GM12878 (cell line): Measurements from ENCODE around the gene HINT2. TPM values are rescaled to one million over a fixed set of nuclear protein-coding genes. Genes with fewer than 3 reads are reported as not detected.

Source experiments
- BRCA1 ChIP-seq: IDR thresholded peaks from 2 replicates; pipeline ENCODE4 v1.6.1; 2011; ENCODE audit warnings: low read depth, low read length, improper control_type of control experiment
- CBX3 ChIP-seq: fragments of 200-600 bp; sonication (generic); IDR thresholded peaks from 2 replicates; pipeline ENCODE4 v1.6.1; 2016; ENCODE audit warnings: low read depth, borderline replicate concordance
- GATAD2B ChIP-seq: fragments of 450-650 bp; conservative IDR thresholded peaks from 2 replicates; pipeline ENCODE4 v1.6.1; 2017; ENCODE audit warnings: low read depth, mild to moderate bottlenecking, moderate library complexity
- HCFC1 ChIP-seq: fragments of 150-350 bp; IDR thresholded peaks from 2 replicates; pipeline ENCODE4 v1.6.1; 2014; ENCODE audit warnings: low read length
- IKZF1 ChIP-seq: fragments of 450-650 bp; conservative IDR thresholded peaks from 2 replicates; pipeline ENCODE4 v1.6.1; 2017; ENCODE audit warnings: antibody characterized with exemption, mild to moderate bottlenecking
- IKZF2 ChIP-seq, 2 experiments: fragments of 450-650 bp; IDR thresholded peaks; 2 replicates each; pipeline ENCODE4 v1.6.1; 2017; ENCODE audit warnings: mild to moderate bottlenecking in 2 of 2, moderate library complexity in 2 of 2
- KDM1A ChIP-seq: fragments of 200-600 bp; sonication (generic); IDR thresholded peaks from 2 replicates; pipeline ENCODE4 v1.6.1; 2016; ENCODE audit warnings: borderline replicate concordance
- MXI1 ChIP-seq: fragments of 150-350 bp; IDR thresholded peaks from 2 replicates; pipeline ENCODE4 v1.6.1; 2011; ENCODE audit warnings: low read depth, mild to moderate bottlenecking, inconsistent platforms, low read length, improper control_type of control experiment
- NR2F1 ChIP-seq: fragments of 450-650 bp; conservative IDR thresholded peaks from 2 replicates; pipeline ENCODE4 v1.6.1; 2017; ENCODE audit warnings: mild to moderate bottlenecking
- PAX8 ChIP-seq: fragments of 450-650 bp; IDR thresholded peaks from 2 replicates; pipeline ENCODE4 v1.6.1; 2017; ENCODE audit warnings: mild to moderate bottlenecking, moderate library complexity
- SIX5 ChIP-seq: IDR thresholded peaks from 2 replicates; pipeline ENCODE4 v1.6.1; 2011; ENCODE audit warnings: mild to moderate bottlenecking, low read depth, low read length, moderate library complexity; ENCODE audit not compliant: severe bottlenecking
- SMAD5 ChIP-seq: IDR thresholded peaks from 2 replicates; pipeline ENCODE4 v1.6.1; 2016; ENCODE audit warnings: antibody characterized with exemption, low read depth
- SP1 ChIP-seq: IDR thresholded peaks from one replicate; pipeline ENCODE4 v1.6.1; 2011; ENCODE audit warnings: low read depth, low read length
- polyA plus RNA-seq, 11 experiments: library from polyadenylated mRNA; depleted of rRNA in 4 of 11; unstranded in 6 of 11; stranded (reverse) in 5 of 11; fragments of >200 nt; fragmentation: Nextera tagmentation in 4 of 11; fragmentation: Illumina TruSeq in 1 of 11; extraction: Ambion mirVana in 4 of 11; extraction: Trizol in 1 of 11; gene quantifications; 1 replicate in 1 of 11; 2 replicates in 10 of 11; pipeline versions ENCODE4 v1.2.1 to v1.2.3, GENCODE V29; 2011 to 2016; ENCODE audit warnings: inconsistent platforms in 2 of 11, missing spikeins in 2 of 11, low read depth in 1 of 11
- total RNA-seq, 4 experiments: library from RNA; depleted of rRNA in 3 of 4; stranded (reverse); fragments of >200 nt in 3 of 4; fragmentation: Illumina TruSeq in 1 of 4; extraction: Trizol in 1 of 4; gene quantifications; 2 replicates each; pipeline versions ENCODE4 v1.2.1 to v1.2.3, GENCODE V29; 2013 to 2021
- TF ChIP-seq, protein P1 (sequence below): fragments of 450-650 bp; IDR thresholded peaks from 2 replicates; pipeline ENCODE4 v1.6.1; 2014; ENCODE audit warnings: mild to moderate bottlenecking
- TF ChIP-seq, protein P2 (sequence below): IDR thresholded peaks from 2 replicates; pipeline ENCODE4 v1.6.1; 2012; ENCODE audit warnings: low read length, inconsistent platforms
- TF ChIP-seq, protein P3 (sequence below): fragments of 450-650 bp; IDR thresholded peaks from 2 replicates; pipeline ENCODE4 v1.6.1; 2016; ENCODE audit warnings: mild to moderate bottlenecking
- TF ChIP-seq, protein P4 (sequence below), 3 experiments: IDR thresholded peaks in 2 of 3; conservative IDR thresholded peaks in 1 of 3; 2 replicates each; pipeline ENCODE4 v1.5.1; 2011; ENCODE audit warnings: low read depth in 3 of 3, low read length in 3 of 3, mild to moderate bottlenecking in 3 of 3, control low read depth in 2 of 3, moderate library complexity in 2 of 3, inconsistent platforms in 1 of 3, mixed read lengths in 1 of 3; ENCODE audit not compliant: control insufficient read depth in 2 of 3, insufficient read depth in 1 of 3; ENCODE audit errors: extremely low read depth in 1 of 3
- TF ChIP-seq, protein P5 (sequence below): IDR thresholded peaks from 2 replicates; pipeline ENCODE4 v1.6.1; 2011; ENCODE audit warnings: borderline replicate concordance, low read depth, mild to moderate bottlenecking, moderate library complexity, mixed read lengths, low read length; ENCODE audit not compliant: insufficient read depth; ENCODE audit errors: extremely low read length
- TF ChIP-seq, protein P6 (sequence below): IDR thresholded peaks from 2 replicates; pipeline ENCODE4 v1.6.1; 2012; ENCODE audit warnings: low read depth, low read length, improper control_type of control experiment
- TF ChIP-seq, protein P7 (sequence below): fragments of 450-650 bp; IDR thresholded peaks from 2 replicates; pipeline ENCODE4 v1.6.1; 2018; ENCODE audit warnings: borderline replicate concordance, mild to moderate bottlenecking; ENCODE audit not compliant: partially characterized antibody

The HINT2 gene
- total and polyA plus RNA-seq, 10 of the 15 experiments (the other 5 are each of a cell fraction or from before 2014, with no cell fraction given), result 12.1 to 144 (median 51.7) TPM

DNA sequence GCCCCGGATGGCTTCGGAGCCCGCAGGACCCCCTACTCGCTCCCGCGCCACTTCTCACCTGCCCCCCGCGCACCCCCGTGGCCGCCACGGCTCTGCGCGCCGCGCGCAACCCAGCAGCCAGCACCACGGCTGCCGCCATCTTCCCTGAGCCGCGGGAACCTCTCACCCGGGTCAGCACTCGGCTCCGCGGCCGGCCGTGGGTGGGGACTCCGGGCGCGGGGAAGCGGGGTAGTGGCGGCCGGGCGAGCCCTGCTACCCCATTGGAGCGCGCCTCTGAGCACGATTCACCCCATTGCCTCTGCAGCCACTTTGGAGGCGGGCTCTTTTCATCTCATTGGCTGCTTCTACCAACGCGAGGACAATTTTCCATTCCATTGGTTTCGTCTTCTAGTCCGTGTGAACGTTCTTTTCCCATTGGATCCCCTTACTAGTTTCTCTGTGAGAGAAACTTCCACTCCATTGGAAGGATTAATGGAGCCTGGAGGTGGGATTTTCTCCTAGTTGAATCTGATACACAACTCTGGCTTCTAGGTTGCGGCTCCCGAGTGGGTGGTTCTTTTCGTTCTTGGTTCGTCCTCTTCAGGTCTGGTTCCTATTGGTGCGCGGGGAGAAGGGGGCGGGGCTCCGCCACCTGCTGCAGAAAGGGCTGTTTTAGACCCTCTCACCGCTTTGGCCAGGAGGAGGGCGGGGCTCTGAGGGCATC lies at the start of gene HINT2 (continued):
- TF ChIP-seq HCFC1 (no peak), SIX5 (no peak), IKZF2 (IDR thresholded peaks at IDR 0.05) (peak; percentile 48 to 61; a peak in 2 of 4 replicates), KDM1A (no peak), PAX8 (no peak), SP1 (peak; percentile 92), MXI1 (peak; percentile 35; the same call in 1 of the 2 replicates), NR2F1 (peak; percentile 81; the same call in 1 of the 2 replicates), GATAD2B (peak; percentile 93), BRCA1 (no peak), SMAD5 (0 out of 2 replicates have a peak, but pooled peaks have one; percentile 71), IKZF1 (peak; percentile 80), CBX3 (no peak)
- TF ChIP-seq, protein P1, sequence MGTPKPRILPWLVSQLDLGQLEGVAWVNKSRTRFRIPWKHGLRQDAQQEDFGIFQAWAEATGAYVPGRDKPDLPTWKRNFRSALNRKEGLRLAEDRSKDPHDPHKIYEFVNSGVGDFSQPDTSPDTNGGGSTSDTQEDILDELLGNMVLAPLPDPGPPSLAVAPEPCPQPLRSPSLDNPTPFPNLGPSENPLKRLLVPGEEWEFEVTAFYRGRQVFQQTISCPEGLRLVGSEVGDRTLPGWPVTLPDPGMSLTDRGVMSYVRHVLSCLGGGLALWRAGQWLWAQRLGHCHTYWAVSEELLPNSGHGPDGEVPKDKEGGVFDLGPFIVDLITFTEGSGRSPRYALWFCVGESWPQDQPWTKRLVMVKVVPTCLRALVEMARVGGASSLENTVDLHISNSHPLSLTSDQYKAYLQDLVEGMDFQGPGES, result peak; percentile 89
- TF ChIP-seq, protein P2, sequence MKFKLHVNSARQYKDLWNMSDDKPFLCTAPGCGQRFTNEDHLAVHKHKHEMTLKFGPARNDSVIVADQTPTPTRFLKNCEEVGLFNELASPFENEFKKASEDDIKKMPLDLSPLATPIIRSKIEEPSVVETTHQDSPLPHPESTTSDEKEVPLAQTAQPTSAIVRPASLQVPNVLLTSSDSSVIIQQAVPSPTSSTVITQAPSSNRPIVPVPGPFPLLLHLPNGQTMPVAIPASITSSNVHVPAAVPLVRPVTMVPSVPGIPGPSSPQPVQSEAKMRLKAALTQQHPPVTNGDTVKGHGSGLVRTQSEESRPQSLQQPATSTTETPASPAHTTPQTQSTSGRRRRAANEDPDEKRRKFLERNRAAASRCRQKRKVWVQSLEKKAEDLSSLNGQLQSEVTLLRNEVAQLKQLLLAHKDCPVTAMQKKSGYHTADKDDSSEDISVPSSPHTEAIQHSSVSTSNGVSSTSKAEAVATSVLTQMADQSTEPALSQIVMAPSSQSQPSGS, result no peak
- TF ChIP-seq, protein P3, sequence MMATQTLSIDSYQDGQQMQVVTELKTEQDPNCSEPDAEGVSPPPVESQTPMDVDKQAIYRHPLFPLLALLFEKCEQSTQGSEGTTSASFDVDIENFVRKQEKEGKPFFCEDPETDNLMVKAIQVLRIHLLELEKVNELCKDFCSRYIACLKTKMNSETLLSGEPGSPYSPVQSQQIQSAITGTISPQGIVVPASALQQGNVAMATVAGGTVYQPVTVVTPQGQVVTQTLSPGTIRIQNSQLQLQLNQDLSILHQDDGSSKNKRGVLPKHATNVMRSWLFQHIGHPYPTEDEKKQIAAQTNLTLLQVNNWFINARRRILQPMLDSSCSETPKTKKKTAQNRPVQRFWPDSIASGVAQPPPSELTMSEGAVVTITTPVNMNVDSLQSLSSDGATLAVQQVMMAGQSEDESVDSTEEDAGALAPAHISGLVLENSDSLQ, result no peak; the same call in 1 of the 2 replicates
- TF ChIP-seq, protein P4, sequence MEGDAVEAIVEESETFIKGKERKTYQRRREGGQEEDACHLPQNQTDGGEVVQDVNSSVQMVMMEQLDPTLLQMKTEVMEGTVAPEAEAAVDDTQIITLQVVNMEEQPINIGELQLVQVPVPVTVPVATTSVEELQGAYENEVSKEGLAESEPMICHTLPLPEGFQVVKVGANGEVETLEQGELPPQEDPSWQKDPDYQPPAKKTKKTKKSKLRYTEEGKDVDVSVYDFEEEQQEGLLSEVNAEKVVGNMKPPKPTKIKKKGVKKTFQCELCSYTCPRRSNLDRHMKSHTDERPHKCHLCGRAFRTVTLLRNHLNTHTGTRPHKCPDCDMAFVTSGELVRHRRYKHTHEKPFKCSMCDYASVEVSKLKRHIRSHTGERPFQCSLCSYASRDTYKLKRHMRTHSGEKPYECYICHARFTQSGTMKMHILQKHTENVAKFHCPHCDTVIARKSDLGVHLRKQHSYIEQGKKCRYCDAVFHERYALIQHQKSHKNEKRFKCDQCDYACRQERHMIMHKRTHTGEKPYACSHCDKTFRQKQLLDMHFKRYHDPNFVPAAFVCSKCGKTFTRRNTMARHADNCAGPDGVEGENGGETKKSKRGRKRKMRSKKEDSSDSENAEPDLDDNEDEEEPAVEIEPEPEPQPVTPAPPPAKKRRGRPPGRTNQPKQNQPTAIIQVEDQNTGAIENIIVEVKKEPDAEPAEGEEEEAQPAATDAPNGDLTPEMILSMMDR (IDR thresholded peaks at IDR 0.05 in 2 of 3, conservative IDR thresholded peaks at IDR 0.05 in 1 of 3; ENCODE audit: control insufficient read depth in 2 of 3, extremely low read depth in 1 of 3, insufficient read depth in 1 of 3, low read depth in 3 of 3, low read length in 3 of 3), result no peak
- TF ChIP-seq, protein P5, sequence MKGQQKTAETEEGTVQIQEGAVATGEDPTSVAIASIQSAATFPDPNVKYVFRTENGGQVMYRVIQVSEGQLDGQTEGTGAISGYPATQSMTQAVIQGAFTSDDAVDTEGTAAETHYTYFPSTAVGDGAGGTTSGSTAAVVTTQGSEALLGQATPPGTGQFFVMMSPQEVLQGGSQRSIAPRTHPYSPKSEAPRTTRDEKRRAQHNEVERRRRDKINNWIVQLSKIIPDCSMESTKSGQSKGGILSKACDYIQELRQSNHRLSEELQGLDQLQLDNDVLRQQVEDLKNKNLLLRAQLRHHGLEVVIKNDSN, result no peak
- TF ChIP-seq, protein P6, sequence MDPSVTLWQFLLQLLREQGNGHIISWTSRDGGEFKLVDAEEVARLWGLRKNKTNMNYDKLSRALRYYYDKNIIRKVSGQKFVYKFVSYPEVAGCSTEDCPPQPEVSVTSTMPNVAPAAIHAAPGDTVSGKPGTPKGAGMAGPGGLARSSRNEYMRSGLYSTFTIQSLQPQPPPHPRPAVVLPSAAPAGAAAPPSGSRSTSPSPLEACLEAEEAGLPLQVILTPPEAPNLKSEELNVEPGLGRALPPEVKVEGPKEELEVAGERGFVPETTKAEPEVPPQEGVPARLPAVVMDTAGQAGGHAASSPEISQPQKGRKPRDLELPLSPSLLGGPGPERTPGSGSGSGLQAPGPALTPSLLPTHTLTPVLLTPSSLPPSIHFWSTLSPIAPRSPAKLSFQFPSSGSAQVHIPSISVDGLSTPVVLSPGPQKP, result no peak
- TF ChIP-seq, protein P7, sequence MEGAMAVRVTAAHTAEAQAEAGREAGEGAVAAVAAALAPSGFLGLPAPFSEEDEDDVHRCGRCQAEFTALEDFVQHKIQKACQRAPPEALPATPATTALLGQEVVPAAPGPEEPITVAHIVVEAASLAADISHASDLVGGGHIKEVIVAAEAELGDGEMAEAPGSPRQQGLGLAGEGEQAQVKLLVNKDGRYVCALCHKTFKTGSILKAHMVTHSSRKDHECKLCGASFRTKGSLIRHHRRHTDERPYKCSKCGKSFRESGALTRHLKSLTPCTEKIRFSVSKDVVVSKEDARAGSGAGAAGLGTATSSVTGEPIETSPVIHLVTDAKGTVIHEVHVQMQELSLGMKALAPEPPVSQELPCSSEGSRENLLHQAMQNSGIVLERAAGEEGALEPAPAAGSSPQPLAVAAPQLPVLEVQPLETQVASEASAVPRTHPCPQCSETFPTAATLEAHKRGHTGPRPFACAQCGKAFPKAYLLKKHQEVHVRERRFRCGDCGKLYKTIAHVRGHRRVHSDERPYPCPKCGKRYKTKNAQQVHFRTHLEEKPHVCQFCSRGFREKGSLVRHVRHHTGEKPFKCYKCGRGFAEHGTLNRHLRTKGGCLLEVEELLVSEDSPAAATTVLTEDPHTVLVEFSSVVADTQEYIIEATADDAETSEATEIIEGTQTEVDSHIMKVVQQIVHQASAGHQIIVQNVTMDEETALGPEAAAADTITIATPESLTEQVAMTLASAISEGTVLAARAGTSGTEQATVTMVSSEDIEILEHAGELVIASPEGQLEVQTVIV, result no peak
